ENCODE data around the gene IER5L. TPM values are rescaled to one million over a fixed set of nuclear protein-coding genes. Genes with fewer than 3 reads are reported as not detected.

IER5L gene
- total and polyA plus RNA-seq, 2 experiments from 2014 or later, result 21.5 to 77.4 TPM

GRCh38 chr9:129139233-129139992 lies 38.6 kb downstream of the IER5L start:
- TF ChIP-seq, protein P1, sequence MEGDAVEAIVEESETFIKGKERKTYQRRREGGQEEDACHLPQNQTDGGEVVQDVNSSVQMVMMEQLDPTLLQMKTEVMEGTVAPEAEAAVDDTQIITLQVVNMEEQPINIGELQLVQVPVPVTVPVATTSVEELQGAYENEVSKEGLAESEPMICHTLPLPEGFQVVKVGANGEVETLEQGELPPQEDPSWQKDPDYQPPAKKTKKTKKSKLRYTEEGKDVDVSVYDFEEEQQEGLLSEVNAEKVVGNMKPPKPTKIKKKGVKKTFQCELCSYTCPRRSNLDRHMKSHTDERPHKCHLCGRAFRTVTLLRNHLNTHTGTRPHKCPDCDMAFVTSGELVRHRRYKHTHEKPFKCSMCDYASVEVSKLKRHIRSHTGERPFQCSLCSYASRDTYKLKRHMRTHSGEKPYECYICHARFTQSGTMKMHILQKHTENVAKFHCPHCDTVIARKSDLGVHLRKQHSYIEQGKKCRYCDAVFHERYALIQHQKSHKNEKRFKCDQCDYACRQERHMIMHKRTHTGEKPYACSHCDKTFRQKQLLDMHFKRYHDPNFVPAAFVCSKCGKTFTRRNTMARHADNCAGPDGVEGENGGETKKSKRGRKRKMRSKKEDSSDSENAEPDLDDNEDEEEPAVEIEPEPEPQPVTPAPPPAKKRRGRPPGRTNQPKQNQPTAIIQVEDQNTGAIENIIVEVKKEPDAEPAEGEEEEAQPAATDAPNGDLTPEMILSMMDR (IDR thresholded peaks at IDR 0.05; ENCODE audit: low read depth, low read length), result peak; percentile 75
- Histone ChIP-seq H3K9me3 (ENCODE audit: low read depth) (no peaks in the 10 kb centered on the region), H3K27ac (peak overlapping the region; percentile 99), H3K4me3 (peak overlapping the region; percentile 11), H3K4me1 (ENCODE audit: low read depth) (peaks cover 45% of the 10 kb centered on the region), H3K36me3 (peaks cover 9% of the 10 kb centered on the region), H3K27me3 (no peaks in the 10 kb centered on the region)
- peak; percentile 89 to 91 for DNase-seq (ENCODE audit: low read depth in 1 of 2, low spot score in 1 of 2)

- Histone ChIP-seq H3K4me3 (no peak overlapping the region), H3K27me3 (no peaks in the 10 kb centered on the region), H3K4me1 (ENCODE audit: low read depth) (peaks cover 40% of the 10 kb centered on the region), H3K27ac (peak overlapping the region; percentile 99), H3K9me3 (ENCODE audit: low read depth) (no peaks in the 10 kb centered on the region), H3K36me3 (peaks cover 4% of the 10 kb centered on the region)
- TF ChIP-seq, protein P1 (IDR thresholded peaks at IDR 0.05; ENCODE audit: low read depth, low read length), result no peak
- peak; percentile 52 to 75 for DNase-seq (ENCODE audit: low read depth in 1 of 2, low spot score in 1 of 2)
Observed at GRCh38 chr9:129138476-129139232, 39.4 kb downstream of the IER5L start.

DNA sequence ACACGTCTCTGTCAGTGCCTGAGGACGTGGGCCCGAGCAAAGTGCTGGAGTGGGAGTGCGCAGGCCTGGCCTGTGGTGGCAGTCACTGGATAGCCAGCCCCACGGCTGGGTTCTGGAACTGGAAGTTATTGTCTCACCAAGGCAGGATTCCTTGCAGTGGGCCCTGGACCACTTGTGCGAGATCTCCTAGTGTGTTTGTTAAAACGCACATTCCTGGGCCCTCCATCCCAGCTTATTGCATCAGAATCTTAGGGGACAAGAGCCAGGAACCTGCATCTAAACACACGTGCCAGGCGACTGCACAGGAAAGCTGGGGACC lies 40.0 kb downstream of the IER5L start:
- peaks cover 4% of the 10 kb centered on the region for H3K36me3 ChIP-seq
- no peaks in the 10 kb centered on the region for H3K27me3 ChIP-seq
- no peak overlapping the region for H3K4me3 ChIP-seq
- TF ChIP-seq, protein P1 (IDR thresholded peaks at IDR 0.05; ENCODE audit: low read depth, low read length), result no peak
- peaks cover 37% of the 10 kb centered on the region for H3K4me1 ChIP-seq (ENCODE audit: low read depth)
- peak overlapping the region; percentile 99 for H3K27ac ChIP-seq
- H3K9me3 ChIP-seq (ENCODE audit: low read depth), result no peaks in the 10 kb centered on the region
- DNase-seq (ENCODE audit: low read depth in 1 of 2, low spot score in 1 of 2), result no peak

DNA sequence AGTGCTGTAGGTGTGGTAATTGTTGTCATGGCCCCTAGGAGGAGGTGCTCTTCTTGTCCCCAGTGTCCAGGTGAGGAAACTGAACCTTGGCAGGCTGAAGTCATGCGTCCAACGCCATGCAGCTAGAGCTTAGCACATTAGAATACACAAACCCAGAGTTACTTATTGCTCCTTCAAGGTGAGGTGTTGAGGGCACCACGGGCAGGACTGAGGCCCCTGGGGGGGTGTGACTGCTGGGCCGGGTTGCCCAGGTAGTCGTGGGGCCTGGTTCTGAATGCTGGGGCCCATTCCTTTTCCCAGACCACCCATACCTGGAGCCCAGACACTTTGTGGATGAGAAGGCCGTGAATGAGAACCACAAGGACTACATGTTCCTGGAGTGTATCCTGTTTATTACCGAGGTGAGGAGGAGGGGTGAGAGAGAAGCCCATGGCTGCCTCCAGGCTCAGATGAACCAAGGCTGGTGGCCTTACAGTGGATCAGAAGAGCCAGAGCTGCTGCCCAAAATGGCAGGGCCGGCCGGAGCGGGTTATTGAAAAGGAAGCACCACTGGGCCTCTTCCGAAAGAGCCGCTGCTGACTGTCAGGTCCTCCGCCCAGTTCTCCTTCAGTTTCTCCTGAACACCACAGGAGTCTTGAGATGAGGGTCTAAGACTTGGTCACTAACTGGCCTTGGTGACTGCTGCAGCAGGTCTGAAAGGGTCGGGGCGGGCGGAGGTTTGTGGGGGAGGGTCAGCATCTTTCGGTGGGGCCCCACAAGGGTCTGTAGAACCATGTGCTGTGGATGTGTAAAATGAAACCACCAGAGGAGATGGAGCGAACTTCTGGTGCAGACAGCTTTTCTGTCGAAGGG lies 40.5 kb downstream of the IER5L start:
- peak overlapping the region; percentile 99 for H3K27ac ChIP-seq
- peaks cover 32% of the 10 kb centered on the region for H3K4me1 ChIP-seq (ENCODE audit: low read depth)
- H3K36me3 ChIP-seq, result peaks cover 2% of the 10 kb centered on the region
- H3K4me3 ChIP-seq, result no peak overlapping the region
- TF ChIP-seq, protein P1 (IDR thresholded peaks at IDR 0.05; ENCODE audit: low read depth, low read length), result no peak
- H3K27me3 ChIP-seq, result no peaks in the 10 kb centered on the region
- no peak for DNase-seq (ENCODE audit: low read depth in 1 of 2, low spot score in 1 of 2)
- H3K9me3 ChIP-seq (ENCODE audit: low read depth), result no peaks in the 10 kb centered on the region

- H3K27ac ChIP-seq, result peak overlapping the region; percentile 99
- no peaks in the 10 kb centered on the region for H3K36me3 ChIP-seq
- no peaks in the 10 kb centered on the region for H3K27me3 ChIP-seq
- TF ChIP-seq, protein P1 (IDR thresholded peaks at IDR 0.05; ENCODE audit: low read depth, low read length), result no peak
- DNase-seq (ENCODE audit: low read depth in 1 of 2, low spot score in 1 of 2), result no peak
- H3K4me1 ChIP-seq (ENCODE audit: low read depth), result peaks cover 22% of the 10 kb centered on the region
- no peaks in the 10 kb centered on the region for H3K9me3 ChIP-seq (ENCODE audit: low read depth)
- no peak overlapping the region for H3K4me3 ChIP-seq
Observed at GRCh38 chr9:129136446-129137035, 41.5 kb downstream of the IER5L start.
